SU-DHL-6 (cell line): ENCODE data around the gene PDE4D.

ENCODE experiments used
- CTCF ChIP-seq: fragments of 200-600 bp; sonication (generic); IDR thresholded peaks from one replicate; pipeline ENCODE4 v1.5.1; 2017; ENCODE audit warnings: antibody characterized with exemption, mild to moderate bottlenecking, low read length, moderate library complexity; ENCODE audit not compliant: insufficient read depth, poor library complexity, severe bottlenecking
- EZH2phosphoT487 ChIP-seq: fragments of 200-600 bp; sonication (generic), shearing (Covaris generic); conservative IDR thresholded peaks from 2 replicates; pipeline ENCODE4 v1.6.1; 2018; ENCODE audit warnings: mild to moderate bottlenecking, antibody characterized with exemption, low read length, moderate library complexity, mixed read lengths

DNA sequence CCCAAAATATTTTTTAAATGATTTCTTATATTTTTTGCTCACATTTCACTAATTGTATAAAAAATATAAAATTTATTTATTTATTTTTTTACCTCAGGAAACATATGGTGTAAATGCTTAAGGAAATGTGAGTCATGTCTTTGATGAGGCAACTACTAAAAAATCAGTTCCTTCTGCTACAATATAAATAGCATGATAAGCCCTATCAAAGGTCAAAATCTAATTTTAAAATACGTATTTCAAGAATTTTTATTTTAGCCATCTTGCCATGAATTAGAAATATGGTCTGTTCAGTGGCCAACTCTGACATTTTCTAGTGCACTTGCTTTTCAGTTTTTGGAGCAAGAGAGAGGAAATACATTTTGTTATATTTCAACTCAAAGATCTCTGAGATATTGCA lies 50.5 kb downstream of the PDE4D start:
- TF ChIP-seq CTCF (no peak), EZH2phosphoT487 (no peak)
